Suppressor macrophage treated with lipopolysaccharide for 4 hours (primary cell): Measurements from ENCODE around the gene PDE4D.

Experiments used
- DNase-seq: peaks from one replicate; pipeline ENCODE4 v3.0.0-alpha.2; 2020

Gene PDE4D

DNA sequence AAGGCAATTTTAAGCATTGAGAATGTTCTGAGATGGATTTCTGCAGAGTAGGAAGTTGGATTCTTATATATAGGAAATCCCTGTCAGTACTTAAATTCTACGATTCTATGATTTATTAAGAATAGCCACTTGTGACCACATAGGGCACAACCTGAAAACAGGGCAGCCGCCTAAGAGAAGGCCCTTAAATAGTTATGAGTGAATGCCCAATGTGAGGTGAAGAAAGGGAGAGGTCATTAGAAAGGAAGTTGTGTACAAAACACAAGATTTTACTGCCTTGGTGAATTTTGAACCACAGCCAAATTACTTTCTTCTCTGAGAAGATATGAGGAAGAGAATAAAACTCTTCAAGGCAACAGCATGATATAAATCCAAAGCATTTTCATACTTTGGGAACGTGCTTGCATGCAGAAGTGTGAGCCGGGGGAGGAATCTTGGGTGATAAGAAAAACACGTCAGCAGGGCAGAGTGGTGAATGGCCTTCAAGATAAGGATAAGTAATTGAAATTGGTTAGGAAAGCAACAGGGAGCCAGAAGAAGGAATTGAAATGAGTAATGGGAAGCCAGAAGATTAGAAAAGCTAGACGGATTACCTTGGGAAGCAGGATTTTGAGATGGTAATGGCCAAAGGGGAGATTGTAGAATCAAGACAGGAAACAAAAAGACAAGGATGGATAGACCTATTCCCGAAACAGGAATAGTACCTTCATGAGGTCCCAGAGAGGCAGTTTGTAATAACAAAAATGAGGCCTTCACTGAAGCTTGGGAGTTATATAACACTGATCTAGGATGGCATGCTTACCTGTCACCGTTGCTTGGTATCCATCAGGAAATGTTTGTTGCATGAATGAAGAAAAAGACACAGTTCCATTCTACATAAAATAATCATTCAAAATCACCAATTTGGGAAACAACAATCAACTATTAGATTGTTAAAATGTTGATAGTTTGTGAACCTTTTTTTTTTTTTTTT is 244.3 kb downstream of the PDE4D start:
- DNase-seq: no peak

DNA sequence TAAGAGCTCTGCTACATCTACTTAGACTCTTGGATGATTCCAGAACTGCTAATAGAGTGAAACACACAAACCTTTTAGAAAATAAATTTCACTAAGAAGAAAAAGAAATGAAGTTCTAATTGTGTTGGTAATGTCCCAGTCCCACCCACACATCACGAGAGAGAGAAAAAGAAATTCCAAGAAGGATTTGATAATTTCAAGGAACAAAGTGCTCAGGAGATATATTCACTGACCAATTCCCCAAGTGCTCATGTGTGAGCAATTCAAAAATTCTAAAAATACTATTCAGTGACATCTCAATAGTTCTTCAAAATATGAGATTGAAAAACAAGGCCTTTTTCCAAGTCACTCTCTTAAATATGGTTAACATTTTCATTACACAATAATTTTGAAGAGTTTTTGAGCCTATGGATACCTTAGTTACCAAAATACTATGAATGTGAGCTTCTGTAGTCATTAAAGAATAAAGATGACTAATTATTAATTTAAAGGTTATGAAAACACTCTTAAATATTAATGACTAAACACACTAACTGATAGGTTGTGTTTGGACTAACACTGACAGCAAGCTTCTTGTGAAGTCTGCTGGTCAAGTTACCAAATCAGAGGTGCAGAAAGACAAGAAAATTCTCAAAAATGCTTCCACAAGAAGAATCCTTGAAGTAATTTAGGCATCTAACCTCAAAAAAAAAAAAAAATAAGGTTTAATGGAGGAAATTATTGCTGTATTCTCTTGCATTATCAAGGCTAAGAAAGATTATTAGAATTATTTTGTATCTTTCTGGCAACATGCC is 245.3 kb downstream of the PDE4D start:
- no peak for DNase-seq

- DNase-seq: no peak
These were observed 248.1 kb downstream of the PDE4D start for GRCh38 chr5:59645380-59645779.

- DNase-seq: no peak
These were observed 253.1 kb downstream of the PDE4D start for GRCh38 chr5:59640411-59640810.

DNA sequence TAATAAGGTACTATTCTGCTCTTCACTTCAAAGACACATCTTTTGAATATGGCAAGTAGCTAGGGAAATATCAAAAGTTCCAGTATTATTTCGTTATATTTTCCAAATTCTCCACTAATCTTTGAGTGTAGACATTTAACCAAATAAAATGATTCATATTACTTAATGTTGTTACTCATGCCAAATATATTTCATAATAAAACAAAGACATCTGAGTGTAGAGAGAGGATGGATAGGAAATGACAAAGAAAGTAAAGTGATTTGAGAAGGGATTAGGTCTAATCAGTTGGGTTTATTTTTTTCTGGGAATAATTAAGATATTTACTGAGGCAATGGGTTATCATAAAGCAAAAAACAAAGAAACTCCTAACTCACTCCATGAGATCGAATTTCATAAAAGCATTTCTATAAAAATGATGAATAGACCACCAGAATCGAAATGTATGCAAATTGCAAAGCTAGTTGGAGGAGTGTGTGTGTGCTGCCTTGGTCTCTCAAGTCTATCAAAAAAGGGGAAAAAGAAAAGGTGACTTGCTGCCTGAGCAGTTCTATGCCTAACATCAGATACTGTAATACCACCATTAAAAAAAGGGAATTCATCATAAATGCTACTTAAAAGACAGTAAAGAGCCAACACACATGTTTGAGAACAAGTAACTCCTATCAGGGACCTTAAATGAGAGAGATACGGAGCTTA is 255.5 kb downstream of the PDE4D start:
- DNase-seq: no peak

DNA sequence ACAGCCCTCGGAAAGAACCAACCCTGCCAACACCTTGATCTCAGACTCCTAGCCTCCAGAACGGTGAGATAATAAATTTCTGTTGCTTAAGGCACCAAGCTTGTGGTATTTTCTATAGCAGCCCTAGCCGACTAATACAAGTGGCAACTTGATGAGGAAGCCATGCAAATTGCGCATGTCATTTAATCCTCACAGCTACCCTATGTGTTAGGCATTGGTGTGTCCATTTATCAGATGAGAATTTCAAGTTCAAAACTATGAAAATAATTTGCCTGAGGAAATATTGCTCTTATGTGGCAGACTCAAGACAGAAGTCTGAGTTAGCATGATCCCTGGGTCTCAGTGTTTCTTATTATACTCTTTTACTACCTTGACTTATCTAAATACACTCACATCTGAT is 264.0 kb downstream of the PDE4D start:
- DNase-seq: no peak

DNA sequence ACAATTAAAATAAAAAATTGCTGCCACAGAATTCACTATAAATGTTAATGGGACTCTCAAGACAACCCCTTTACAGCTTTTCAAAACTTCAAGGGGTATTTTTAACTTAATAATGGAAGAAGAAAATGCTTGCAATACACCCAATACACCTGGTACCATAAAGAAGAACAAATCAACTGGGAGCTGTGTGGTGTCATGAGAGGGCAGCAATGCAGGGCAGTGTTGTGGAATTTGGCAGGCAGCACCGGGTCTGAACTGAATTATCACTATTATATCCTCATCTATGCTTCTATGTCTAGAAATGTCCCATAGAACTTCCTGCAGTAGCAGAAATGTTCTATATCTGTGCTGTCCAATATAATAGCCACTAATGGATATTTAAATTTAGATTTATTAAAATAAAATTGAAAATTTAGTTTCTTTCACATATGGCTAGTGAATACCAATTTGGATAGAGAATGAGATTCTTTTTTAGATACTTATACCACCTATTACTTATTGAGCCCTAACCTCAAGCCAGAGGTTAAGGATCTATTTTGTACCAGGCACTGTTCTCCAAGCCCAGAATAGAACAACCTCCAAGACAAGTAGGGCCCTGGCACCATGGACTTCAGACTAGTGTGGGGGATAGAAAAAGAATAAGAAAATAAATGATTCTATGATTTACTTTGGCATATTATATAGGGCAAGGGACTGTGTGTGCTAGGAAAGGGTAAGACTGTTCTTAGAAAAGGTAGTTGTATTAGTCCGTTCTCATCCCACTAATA is 265.3 kb downstream of the PDE4D start:
- no peak for DNase-seq

DNA sequence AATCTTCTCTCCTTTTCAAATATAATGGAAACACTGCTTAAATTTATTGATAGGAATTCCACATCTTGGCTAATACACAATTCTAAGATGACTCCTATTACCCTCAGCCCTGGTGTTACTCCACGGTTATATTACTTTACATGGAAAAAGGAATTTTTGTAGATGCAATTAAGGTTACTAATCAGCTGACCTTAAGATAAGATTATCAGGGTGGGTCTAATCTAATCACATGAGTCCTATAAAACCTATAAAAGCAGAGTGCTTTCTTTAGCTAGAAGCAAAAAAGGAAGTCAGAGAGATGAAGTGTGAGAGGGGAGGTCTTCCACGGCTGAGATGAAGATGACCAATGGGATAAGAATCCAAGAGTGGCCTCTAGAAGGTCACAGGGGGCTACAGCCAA is 268.6 kb downstream of the PDE4D start:
- no peak for DNase-seq

- no peak for DNase-seq
These were observed 270.7 kb downstream of the PDE4D start for GRCh38 chr5:59622848-59623247.

GRCh38 chr5:59621477-59621876 is 272.0 kb downstream of the PDE4D start:
- no peak for DNase-seq

DNA sequence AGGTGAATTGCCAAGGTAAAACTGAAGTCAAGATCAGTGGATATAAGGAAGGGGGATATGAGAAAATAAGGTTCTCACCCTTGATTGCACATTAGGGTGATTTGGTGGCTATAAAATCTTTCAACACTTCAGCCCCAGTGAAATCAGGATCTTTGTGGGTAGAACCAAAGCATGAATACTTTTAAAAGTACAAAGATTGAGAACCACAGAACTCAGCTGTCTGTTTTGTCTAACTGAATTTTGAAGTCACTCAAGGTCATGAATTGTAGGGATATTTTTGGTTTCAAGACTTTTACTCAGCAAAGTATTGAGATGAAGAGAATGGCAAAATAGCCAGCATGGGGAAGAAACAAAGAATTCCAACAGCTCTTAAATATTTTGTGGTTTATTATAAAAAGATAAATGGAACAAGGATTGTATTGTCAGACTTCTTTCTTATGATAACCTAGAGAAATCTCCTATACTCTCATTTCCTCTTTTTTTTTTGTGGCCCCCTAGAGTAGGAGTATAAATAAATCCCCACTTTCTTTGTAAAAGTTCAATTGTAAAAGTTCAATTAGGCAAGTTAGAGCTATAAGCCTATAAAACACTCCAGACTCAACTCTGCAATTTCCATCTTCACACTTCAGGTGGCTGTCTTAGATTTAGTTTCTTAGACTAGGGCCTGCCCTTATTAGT is 272.9 kb downstream of the PDE4D start:
- no peak for DNase-seq

- no peak for DNase-seq
These were observed 274.9 kb downstream of the PDE4D start for GRCh38 chr5:59618644-59619043.

DNA sequence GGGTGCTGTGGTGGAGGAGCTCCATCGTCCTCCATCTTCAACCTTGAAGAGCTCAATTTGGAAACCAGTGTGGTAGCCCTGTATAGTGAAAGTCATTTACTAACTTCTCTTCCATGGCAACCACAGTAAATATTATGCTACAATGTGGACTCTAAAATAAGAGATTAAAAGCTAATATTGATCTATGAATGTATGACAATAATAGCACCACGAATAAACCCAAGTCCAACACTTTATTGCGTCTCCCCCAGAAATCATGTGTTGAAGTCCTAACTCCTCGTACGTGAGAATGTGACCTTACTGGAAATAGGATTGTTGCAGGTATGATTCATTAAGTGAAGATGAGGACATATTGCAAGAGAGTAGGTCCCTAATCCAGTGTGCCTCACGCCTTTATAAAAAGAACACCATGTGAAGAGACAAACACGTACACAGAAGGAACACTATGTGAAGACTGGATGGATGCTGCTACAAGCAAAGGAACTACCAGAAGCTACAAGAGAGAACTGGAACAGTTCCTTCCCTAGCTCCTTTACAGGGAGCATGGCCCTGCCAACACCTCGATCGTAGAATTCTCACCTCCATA is 276.2 kb downstream of the PDE4D start:
- DNase-seq: no peak

GRCh38 chr5:59616413-59616812 is 277.1 kb downstream of the PDE4D start:
- DNase-seq: no peak

GRCh38 chr5:59615272-59615671 is 278.3 kb downstream of the PDE4D start:
- no peak for DNase-seq

DNA sequence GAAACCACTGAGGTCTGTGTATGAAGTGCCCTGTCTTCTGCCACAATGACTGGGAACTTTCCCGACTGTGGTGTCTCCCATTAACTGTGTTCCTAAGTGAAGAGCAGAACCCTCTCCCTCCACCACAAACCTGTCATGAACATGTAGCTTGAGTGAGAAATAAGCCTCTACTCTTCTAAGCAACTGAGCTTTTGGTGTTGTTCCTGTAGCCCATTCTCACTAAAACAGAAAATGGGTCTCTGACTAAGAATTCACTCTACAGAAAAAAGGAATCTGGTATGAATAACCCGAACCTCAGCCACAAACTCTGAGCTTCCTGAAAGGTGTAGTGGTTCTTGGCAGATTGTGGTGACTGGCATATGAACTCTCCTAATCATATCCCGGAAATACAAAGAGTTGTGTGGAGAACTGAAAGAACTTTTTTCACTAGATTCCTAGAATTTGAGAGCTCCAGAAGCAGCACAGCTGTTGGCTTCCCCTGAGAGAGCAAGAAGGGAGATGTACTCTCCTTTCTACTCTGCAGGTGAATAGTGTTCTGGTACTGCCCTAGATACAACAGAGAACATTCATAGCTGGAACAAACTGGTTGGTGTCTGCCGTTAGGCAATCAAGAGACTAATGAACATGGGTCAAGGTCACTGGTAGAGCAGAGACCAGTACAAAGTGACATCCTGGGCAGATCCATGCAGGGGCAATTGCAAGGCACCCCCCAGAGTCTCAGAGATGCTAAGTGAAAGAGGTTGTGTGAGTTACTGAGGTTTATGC is 283.8 kb downstream of the PDE4D start:
- no peak for DNase-seq

GRCh38 chr5:59608745-59609144 is 284.8 kb downstream of the PDE4D start:
- DNase-seq: no peak

- no peak for DNase-seq
These were observed 286.3 kb downstream of the PDE4D start for GRCh38 chr5:59607138-59607765.

GRCh38 chr5:59605915-59606314 is 287.6 kb downstream of the PDE4D start:
- DNase-seq: no peak

DNA sequence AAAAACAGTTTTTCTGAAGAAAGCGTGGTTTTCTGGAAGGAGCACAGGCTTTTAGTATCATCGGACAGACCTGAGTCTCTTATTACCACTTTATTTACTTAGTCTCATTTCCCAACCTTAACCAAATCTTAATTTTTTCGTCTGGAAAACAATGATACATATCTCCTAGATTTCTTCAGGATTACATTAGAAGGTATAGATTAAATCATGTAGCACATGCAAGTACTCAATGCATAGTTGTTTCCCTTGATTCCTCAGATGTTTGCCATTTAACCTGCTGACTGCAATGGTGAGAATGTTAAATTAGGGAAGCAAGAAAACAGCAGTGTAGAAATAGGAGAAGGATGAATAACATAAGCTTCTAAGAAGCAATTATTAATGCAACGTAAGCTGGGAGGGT is 289.4 kb downstream of the PDE4D start:
- no peak for DNase-seq
